ENCODE measurements around the gene ADCY4. TPM values are rescaled to one million over a fixed set of nuclear protein-coding genes. Genes with fewer than 3 reads are reported as not detected.
"Not testable (repeated sequence)": the region's sequence is repeated elsewhere in the genome, so short reads cannot be mapped to it uniquely, and the experiment has no call there.

The ADCY4 gene
- total RNA-seq, 1 experiment from 2014 or later, result 0.04 TPM

GRCh38 chr14:24377126-24377525 is 42.3 kb upstream of the ADCY4 start:
- no peaks in the 10 kb centered on the region for H3K9me2 ChIP-seq (replicated peaks; ENCODE audit: low read length)
- BruUV-seq (replicated peaks), result no TSS peak
- no peaks in the 10 kb centered on the region for H3K9me3 ChIP-seq (ENCODE audit: low read length)
- no peaks in the 10 kb centered on the region for H4K20me1 ChIP-seq (ENCODE audit: low read length)
- no peak overlapping the region for H3K4me3 ChIP-seq (ENCODE audit: low read length)
- H3K9ac ChIP-seq (ENCODE audit: low read length), result no peak overlapping the region
- TF ChIP-seq EZH2 (IDR thresholded peaks at IDR 0.05; ENCODE audit: low read length, unreplicated experiment), result no peak
- no peak for TF ChIP-seq EZH2phosphoT487 (IDR thresholded peaks at IDR 0.05; ENCODE audit: borderline replicate concordance, low read length)
- no peak for TF ChIP-seq CTCF (conservative IDR thresholded peaks at IDR 0.05; ENCODE audit: low read depth, low read length)
- no peak for ATAC-seq
- H3K36me3 ChIP-seq (ENCODE audit: low read depth, low read length), result no peaks in the 10 kb centered on the region
- H3K27me3 ChIP-seq (ENCODE audit: low read length), result no peaks in the 10 kb centered on the region
- no peak overlapping the region for H2AFZ ChIP-seq (ENCODE audit: low read length)
- no peaks in the 10 kb centered on the region for H3K79me2 ChIP-seq (ENCODE audit: low read length)
- intact Hi-C loops (cut with micrococcal nuclease), result no loop called here
- H3F3A ChIP-seq (ENCODE audit: low read length, unreplicated experiment), result no peaks in the 10 kb centered on the region
- no peak for DNase-seq
- H3K4me1 ChIP-seq (ENCODE audit: insufficient read depth, low read length), result no peaks in the 10 kb centered on the region
- POLR2A ChIA-PET (ENCODE audit: unreplicated experiment), result no interaction called here
- H3K4me2 ChIP-seq (ENCODE audit: low read length), result no peak overlapping the region
- CTCF ChIA-PET, result no interaction called here
- no peak overlapping the region for H3K27ac ChIP-seq (ENCODE audit: low read length)

GRCh38 chr14:24376448-24377070 is 41.7 kb upstream of the ADCY4 start:
- no TSS peak for BruUV-seq (replicated peaks)
- no peak for TF ChIP-seq EZH2phosphoT487 (IDR thresholded peaks at IDR 0.05; ENCODE audit: borderline replicate concordance, low read length)
- TF ChIP-seq EZH2 (IDR thresholded peaks at IDR 0.05; ENCODE audit: low read length, unreplicated experiment), result no peak
- no peak for TF ChIP-seq CTCF (conservative IDR thresholded peaks at IDR 0.05; ENCODE audit: low read depth, low read length)
- Histone ChIP-seq H3F3A (ENCODE audit: low read length, unreplicated experiment) (no peaks in the 10 kb centered on the region), H3K4me2 (ENCODE audit: low read length) (no peak overlapping the region), H4K20me1 (ENCODE audit: low read length) (no peaks in the 10 kb centered on the region), H2AFZ (ENCODE audit: low read length) (no peak overlapping the region), H3K27me3 (ENCODE audit: low read length) (no peaks in the 10 kb centered on the region), H3K27ac (ENCODE audit: low read length) (no peak overlapping the region), H3K9me2 (replicated peaks; ENCODE audit: low read length) (no peaks in the 10 kb centered on the region), H3K36me3 (ENCODE audit: low read depth, low read length) (no peaks in the 10 kb centered on the region), H3K4me1 (ENCODE audit: insufficient read depth, low read length) (no peaks in the 10 kb centered on the region), H3K4me3 (ENCODE audit: low read length) (no peak overlapping the region), H3K79me2 (ENCODE audit: low read length) (no peaks in the 10 kb centered on the region), H3K9ac (ENCODE audit: low read length) (no peak overlapping the region), H3K9me3 (ENCODE audit: low read length) (no peaks in the 10 kb centered on the region)
- ATAC-seq (no peak), DNase-seq (no peak)
- CTCF ChIA-PET, result no interaction called here
- intact Hi-C loops (cut with micrococcal nuclease), result no loop called here
- POLR2A ChIA-PET (ENCODE audit: unreplicated experiment), result no interaction called here

- DNase-seq, result no peak
- TF ChIP-seq CTCF (conservative IDR thresholded peaks at IDR 0.05; ENCODE audit: low read depth, low read length) (no peak), EZH2 (IDR thresholded peaks at IDR 0.05; ENCODE audit: low read length, unreplicated experiment) (no peak), EZH2phosphoT487 (IDR thresholded peaks at IDR 0.05; ENCODE audit: borderline replicate concordance, low read length) (no peak)
- CTCF ChIA-PET, result no interaction called here
These were observed 38.0 kb upstream of the ADCY4 start for GRCh38 chr14:24372701-24373416.

GRCh38 chr14:24371605-24372004 is 36.7 kb upstream of the ADCY4 start:
- H2AFZ ChIP-seq (ENCODE audit: low read length); H3F3A ChIP-seq (ENCODE audit: low read length, unreplicated experiment); H3K4me2 ChIP-seq (ENCODE audit: low read length); H3K79me2 ChIP-seq (ENCODE audit: low read length); CTCF ChIA-PET; H3K9me3 ChIP-seq (ENCODE audit: low read length); ATAC-seq; H3K9ac ChIP-seq (ENCODE audit: low read length); H3K36me3 ChIP-seq (ENCODE audit: low read depth, low read length); DNase-seq; intact Hi-C loops (cut with micrococcal nuclease); H3K27me3 ChIP-seq (ENCODE audit: low read length); H3K27ac ChIP-seq (ENCODE audit: low read length); H4K20me1 ChIP-seq (ENCODE audit: low read length); H3K4me1 ChIP-seq (ENCODE audit: insufficient read depth, low read length); H3K9me2 ChIP-seq (replicated peaks; ENCODE audit: low read length); H3K4me3 ChIP-seq (ENCODE audit: low read length); BruUV-seq (replicated peaks): not testable (repeated sequence)
- POLR2A ChIA-PET (ENCODE audit: unreplicated experiment), result interaction anchor here (0.6 kb wide), 2 partner anchors 86 to 257 kb away, joined by 3 read pairs; partner anchors contain the start of genes DCAF11 and NRL

More at GRCh38 chr14:24372701-24373416, 38.0 kb upstream of the ADCY4 start:
- POLR2A ChIA-PET (ENCODE audit: unreplicated experiment), result interaction anchor here (0.6 kb wide), 1 partner anchor 130 kb away, joined by 6 read pairs; the partner anchor contains the start of gene TINF2
- H3K9me3 ChIP-seq (ENCODE audit: low read length), result no peaks in the 10 kb centered on the region
- no peak overlapping the region for H3K4me2 ChIP-seq (ENCODE audit: low read length)
- no peaks in the 10 kb centered on the region for H3K9me2 ChIP-seq (replicated peaks; ENCODE audit: low read length)
- no peak overlapping the region for H2AFZ ChIP-seq (ENCODE audit: low read length)
- no peak overlapping the region for H3K27ac ChIP-seq (ENCODE audit: low read length)
- BruUV-seq (replicated peaks), result no TSS peak
- H3K79me2 ChIP-seq (ENCODE audit: low read length), result no peaks in the 10 kb centered on the region
- no peak overlapping the region for H3K4me3 ChIP-seq (ENCODE audit: low read length)
- H4K20me1 ChIP-seq (ENCODE audit: low read length), result no peaks in the 10 kb centered on the region
- no peak overlapping the region for H3K9ac ChIP-seq (ENCODE audit: low read length)
- intact Hi-C loops (cut with micrococcal nuclease), result no loop called here
- ATAC-seq, result no peak
- H3K36me3 ChIP-seq (ENCODE audit: low read depth, low read length), result no peaks in the 10 kb centered on the region
- no peaks in the 10 kb centered on the region for H3K27me3 ChIP-seq (ENCODE audit: low read length)
- H3K4me1 ChIP-seq (ENCODE audit: insufficient read depth, low read length), result peaks cover 4% of the 10 kb centered on the region; the same call in 1 of the 2 replicates
- no peaks in the 10 kb centered on the region for H3F3A ChIP-seq (ENCODE audit: low read length, unreplicated experiment)
